Ovary (tissue), 9 donors: Measurements from ENCODE around the gene TFDP1. TPM values are rescaled to one million over a fixed set of nuclear protein-coding genes. Genes with fewer than 3 reads are reported as not detected.

Experiments used
- DNase-seq, 5 donors: peaks; one replicate each; pipeline ENCODE4 v3.0.0-alpha.2; 2019 to 2020
- H3K27ac ChIP-seq, 2 donors: fragments of 200-600 bp; one replicate each; pipeline versions ENCODE4 v1.5.1 to v1.8.0; 2019 to 2022
- H3K27me3 ChIP-seq: fragments of 200-600 bp; one replicate; pipeline ENCODE4 v1.8.0; 2022
- H3K36me3 ChIP-seq: fragments of 200-600 bp; sonication (generic); one replicate; pipeline ENCODE4 v1.5.1; 2019
- H3K4me1 ChIP-seq: one replicate; pipeline ENCODE4 v1.8.1; 2013; ENCODE audit warnings: mild to moderate bottlenecking, moderate library complexity; ENCODE audit not compliant: insufficient read depth
- H3K4me3 ChIP-seq: fragments of 200-600 bp; sonication (generic); one replicate; pipeline ENCODE4 v1.5.1; 2017
- H3K9me3 ChIP-seq, 2 donors: fragments of 200-600 bp in 1 of 2; sonication (generic) in 1 of 2; one replicate each; pipeline versions ENCODE4 v1.5.1 to v1.8.1; 2013 to 2019; ENCODE audit warnings: mild to moderate bottlenecking in 1 of 2, moderate library complexity in 1 of 2
- CTCF ChIP-seq, 3 donors: fragments of 450-650 bp in 2 of 3; fragments of 200-600 bp in 1 of 3; IDR thresholded peaks; one replicate each; pipeline versions ENCODE4 v1.5.1 to v1.8.0; 2016 to 2022; ENCODE audit warnings: antibody characterized with exemption in 3 of 3, mild to moderate bottlenecking in 1 of 3
- EP300 ChIP-seq: sonication (generic); formaldehyde crosslinking; IDR thresholded peaks from one replicate; pipeline ENCODE4 v1.6.1; 2017; ENCODE audit warnings: antibody characterized with exemption
- POLR2A ChIP-seq: fragments of 450-650 bp; IDR thresholded peaks from one replicate; pipeline ENCODE4 v1.6.1; 2017; ENCODE audit warnings: antibody characterized with exemption, mild to moderate bottlenecking, moderate library complexity
- WGBS, 3 donors: extraction: QIAGEN DNeasy Blood & Tissue Kit in 1 of 3; methylation state at CpG; one replicate each; pipeline versions ENCODE4 v1.1.5 to v1.1.7; 2013 to 2017; 5-methylcytosine and 5-hydroxymethylcytosine counted together
- intact Hi-C, 4 donors: fragments of 100-400 bp; cut with DNase I; formaldehyde crosslinking; loops; one replicate each; pipeline versions ENCODE4 v1.11.0 to v1.15.1; 2022 to 2023
- polyA plus RNA-seq, 2 donors: library from polyadenylated mRNA; stranded (reverse); fragments of 200-250 nt in 1 of 2; fragments of 350-450 nt in 1 of 2; fragmentation: Illumina TruSeq in 1 of 2; extraction: RNeasy Lipid Tissue Mini Kit (QIAGEN cat#74804) in 1 of 2; gene quantifications; one replicate each; pipeline ENCODE4 v1.2.3, GENCODE V29; 2013 to 2014
- total RNA-seq, 7 donors: library from RNA; depleted of rRNA in 2 of 7; stranded (reverse); fragments of >200 nt in 2 of 7; fragmentation: NEBNext Ultra II Directional in 3 of 7; extraction: Animal tissue kit (Norgen Biotek cat#: 25700) in 3 of 7; gene quantifications; one replicate each; pipeline versions ENCODE4 v1.1.0 to v1.2.4, GENCODE V29; 2016 to 2023
- donor health status: DM: no; HTN: no; CAD: no; lungs with moderate emphysema.
- donor health status: DM: no; HTN: no; CAD: no.
- donor health status: Bipolar disorder and iron deficiency.
- donor health status: DM: yes; HTN: yes; CAD: no.
- donor health status: DM: no; HTN: no; CAD: no.
- donor health status: DM: yes; HTN: yes; CAD: no.

TFDP1 gene
- total and polyA plus RNA-seq, 9 donors, result 8.8 to 45.6 (median 33.8) TPM

DNA sequence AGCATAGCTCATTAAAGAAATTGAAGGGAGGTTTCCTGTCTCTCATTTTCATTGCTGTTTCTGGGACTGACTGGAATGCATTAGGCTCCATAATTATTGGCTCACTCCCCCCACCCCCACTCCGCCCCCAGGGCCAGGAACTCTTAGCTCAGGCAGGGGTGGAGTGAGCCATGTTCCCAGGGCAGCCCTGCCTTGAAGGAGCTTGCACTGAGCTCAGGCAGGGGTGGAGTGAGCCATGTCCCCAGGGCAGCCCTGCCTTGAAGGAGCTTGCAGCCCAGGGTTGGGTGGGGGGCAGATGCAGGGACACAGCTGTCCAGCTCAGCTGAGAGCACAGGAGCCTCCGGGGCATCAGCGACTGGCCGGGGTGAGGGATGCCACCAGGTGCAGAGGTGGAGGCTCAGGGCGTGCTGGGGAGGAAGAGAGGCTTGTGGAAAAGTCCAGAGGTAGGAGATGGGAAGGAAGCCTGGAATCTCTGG, 39.1 kb upstream of the TFDP1 start:
- Histone ChIP-seq H3K27ac (no peak overlapping the region), H3K9me3 (no peaks in the 10 kb centered on the region), H3K4me1 (peaks cover 2% of the 10 kb centered on the region), H3K36me3 (no peaks in the 10 kb centered on the region), H3K27me3 (no peaks in the 10 kb centered on the region), H3K4me3 (no peak overlapping the region)
- DNase-seq, result no peak
- intact Hi-C loops, result no loop called here
- TF ChIP-seq POLR2A, result no peak
- no peak for TF ChIP-seq EP300
- no peak for TF ChIP-seq CTCF (IDR thresholded peaks at IDR 0.05)
- WGBS, 3 donors, result 49 to 61% (median 56%) methylated on average over 5 of the region's 5 CpGs

- H3K36me3 ChIP-seq, result no peaks in the 10 kb centered on the region
- intact Hi-C loops, result no loop called here
- TF ChIP-seq POLR2A, result no peak
- no peak for TF ChIP-seq CTCF (IDR thresholded peaks at IDR 0.05)
- TF ChIP-seq EP300, result no peak
- no peak overlapping the region for H3K27ac ChIP-seq
- peak in 2 of 5 donors; percentile 14 to 30 for DNase-seq
- H3K4me1 ChIP-seq, result peaks cover 2% of the 10 kb centered on the region
- no peak overlapping the region for H3K4me3 ChIP-seq
- 68 to 79% (median 77%) methylated on average over 22 of the region's 22 CpGs for WGBS, 3 donors
- H3K27me3 ChIP-seq, result no peaks in the 10 kb centered on the region
- no peaks in the 10 kb centered on the region for H3K9me3 ChIP-seq
Measured at GRCh38 chr13:113545931-113546516, 38.5 kb upstream of the TFDP1 start.

- DNase-seq, result peak in 2 of 5 donors; percentile 13 to 40
- no peak for TF ChIP-seq POLR2A
- Histone ChIP-seq H3K36me3 (no peaks in the 10 kb centered on the region), H3K9me3 (no peaks in the 10 kb centered on the region), H3K4me3 (no peak overlapping the region), H3K27ac (no peak overlapping the region), H3K4me1 (peaks cover 2% of the 10 kb centered on the region), H3K27me3 (no peaks in the 10 kb centered on the region)
- intact Hi-C loops, result no loop called here
- 67 to 80% (median 74%) methylated on average over 19 of the region's 19 CpGs for WGBS, 3 donors
Measured at GRCh38 chr13:113546571-113547237, 37.8 kb upstream of the TFDP1 start.

- Histone ChIP-seq H3K9me3 (no peaks in the 10 kb centered on the region), H3K36me3 (no peaks in the 10 kb centered on the region), H3K4me1 (peaks cover 2% of the 10 kb centered on the region), H3K4me3 (no peak overlapping the region), H3K27ac (no peak overlapping the region), H3K27me3 (no peaks in the 10 kb centered on the region)
- TF ChIP-seq CTCF (IDR thresholded peaks at IDR 0.05) (no peak), POLR2A (no peak), EP300 (no peak)
- DNase-seq, result peak in 2 of 5 donors; percentile 19 to 26
- WGBS, 3 donors, result 82 to 85% (median 83%) methylated on average over 27 of the region's 27 CpGs
- intact Hi-C loops, result no loop called here
Measured at GRCh38 chr13:113547238-113547971, 37.1 kb upstream of the TFDP1 start.
